Smooth muscle cell (in vitro differentiated cells): ENCODE measurements around the gene FAM53A. TPM values are rescaled to one million over a fixed set of nuclear protein-coding genes. Genes with fewer than 3 reads are reported as not detected.

ENCODE experiments used
- DNase-seq: peaks from one replicate; lab custom pipeline; 2025; ENCODE audit not compliant: unreplicated experiment; lab: John Stamatoyannopoulos, UW
- H2AFZ ChIP-seq: fragments of 200-600 bp; sonication (generic); 2 replicates; pipeline ENCODE4 v1.6.0; 2016; ENCODE audit warnings: antibody characterized with exemption, low read depth, mild to moderate bottlenecking
- H3F3A ChIP-seq: fragments of 200-600 bp; sonication (generic); 2 replicates; pipeline ENCODE4 v1.6.0; 2017; ENCODE audit warnings: antibody characterized with exemption, low read depth
- H3K27ac ChIP-seq: fragments of 200-600 bp; sonication (generic); 2 replicates; pipeline ENCODE4 v1.5.1; 2016; ENCODE audit warnings: low read depth, mild to moderate bottlenecking
- H3K27me3 ChIP-seq: fragments of 200-600 bp; sonication (generic); 2 replicates; pipeline ENCODE4 v1.6.1; 2016; ENCODE audit warnings: low read depth, mild to moderate bottlenecking
- H3K36me3 ChIP-seq: fragments of 200-600 bp; sonication (generic); 2 replicates; pipeline ENCODE4 v1.5.1; 2016; ENCODE audit warnings: low read depth
- H3K4me1 ChIP-seq: fragments of 200-600 bp; sonication (generic); 2 replicates; pipeline ENCODE4 v1.5.1; 2016; ENCODE audit warnings: low read depth
- H3K4me2 ChIP-seq: fragments of 200-600 bp; sonication (generic); 2 replicates; pipeline ENCODE4 v1.6.0; 2016; ENCODE audit warnings: mild to moderate bottlenecking
- H3K4me3 ChIP-seq: fragments of 200-600 bp; sonication (generic); 2 replicates; pipeline ENCODE4 v1.5.1; 2016; ENCODE audit warnings: mild to moderate bottlenecking
- H3K79me2 ChIP-seq: fragments of 200-600 bp; sonication (generic); 2 replicates; pipeline ENCODE4 v1.6.0; 2016; ENCODE audit warnings: low read depth, mild to moderate bottlenecking
- H3K9ac ChIP-seq: fragments of 200-600 bp; sonication (generic); 2 replicates; pipeline ENCODE4 v1.6.0; 2016; ENCODE audit warnings: low read depth
- H3K9me3 ChIP-seq: fragments of 200-600 bp; sonication (generic); replicated peaks from 2 replicates; pipeline ENCODE4 v1.5.1; 2016; ENCODE audit warnings: low read depth
- H4K20me1 ChIP-seq: fragments of 200-600 bp; sonication (generic); 2 replicates; pipeline ENCODE4 v1.6.0; 2016; ENCODE audit warnings: low read depth
- WGBS: methylation state at CpG from one replicate; pipeline ENCODE4 v1.1.7; 2016; ENCODE audit warnings: low lambda C conversion rate; 5-methylcytosine and 5-hydroxymethylcytosine counted together
- polyA plus RNA-seq: library from polyadenylated mRNA; unstranded; fragments of >200 nt; fragmentation: Nextera tagmentation; extraction: Ambion mirVana; gene quantifications from 2 replicates; pipeline ENCODE4 v1.2.1, GENCODE V29; 2016
- total RNA-seq: library from RNA; depleted of rRNA; stranded (reverse); fragments of >200 nt; gene quantifications from 2 replicates; pipeline ENCODE4 v1.2.3, GENCODE V29; 2014
- TF ChIP-seq, protein P1 (sequence below): fragments of 200-600 bp; sonication (generic); IDR thresholded peaks from 2 replicates; pipeline ENCODE4 v1.5.1; 2017; ENCODE audit warnings: borderline replicate concordance, mild to moderate bottlenecking, antibody characterized with exemption; ENCODE audit not compliant: insufficient read depth, poor library complexity, severe bottlenecking

The FAM53A gene
- total and polyA plus RNA-seq, 2 experiments from 2014 or later = 0.70 TPM; not detected in 1

DNA sequence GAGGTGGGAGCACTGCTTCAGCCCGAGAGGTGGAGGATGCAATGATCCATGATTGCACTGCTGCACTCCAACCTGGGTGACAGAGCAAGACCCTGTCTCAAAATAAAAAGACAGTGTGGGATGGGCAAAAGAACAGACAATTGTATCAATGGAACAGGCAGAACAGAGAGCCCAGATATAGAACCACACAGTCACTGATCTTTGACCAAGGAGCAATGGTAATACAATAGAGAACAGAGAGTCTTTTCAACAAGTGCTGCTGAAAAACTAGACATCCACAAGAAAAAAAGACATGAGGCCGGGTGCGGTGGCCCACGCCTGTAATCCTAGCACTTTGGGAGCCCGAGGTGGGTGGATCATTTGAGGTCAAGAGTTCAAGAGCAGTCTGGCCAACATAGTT lies 5.9 kb downstream of the FAM53A start:
- Histone ChIP-seq H3K79me2 (no peaks in the 10 kb centered on the region), H3K4me3 (no peak overlapping the region), H3K4me1 (peaks cover 3% of the 10 kb centered on the region), H4K20me1 (no peaks in the 10 kb centered on the region), H3K9me3 (no peaks in the 10 kb centered on the region), H2AFZ (no peak overlapping the region), H3K36me3 (no peaks in the 10 kb centered on the region), H3K9ac (no peak overlapping the region), H3K27me3 (no peaks in the 10 kb centered on the region), H3F3A (peaks cover 8% of the 10 kb centered on the region), H3K4me2 (no peak overlapping the region), H3K27ac (no peak overlapping the region)
- TF ChIP-seq, protein P1, sequence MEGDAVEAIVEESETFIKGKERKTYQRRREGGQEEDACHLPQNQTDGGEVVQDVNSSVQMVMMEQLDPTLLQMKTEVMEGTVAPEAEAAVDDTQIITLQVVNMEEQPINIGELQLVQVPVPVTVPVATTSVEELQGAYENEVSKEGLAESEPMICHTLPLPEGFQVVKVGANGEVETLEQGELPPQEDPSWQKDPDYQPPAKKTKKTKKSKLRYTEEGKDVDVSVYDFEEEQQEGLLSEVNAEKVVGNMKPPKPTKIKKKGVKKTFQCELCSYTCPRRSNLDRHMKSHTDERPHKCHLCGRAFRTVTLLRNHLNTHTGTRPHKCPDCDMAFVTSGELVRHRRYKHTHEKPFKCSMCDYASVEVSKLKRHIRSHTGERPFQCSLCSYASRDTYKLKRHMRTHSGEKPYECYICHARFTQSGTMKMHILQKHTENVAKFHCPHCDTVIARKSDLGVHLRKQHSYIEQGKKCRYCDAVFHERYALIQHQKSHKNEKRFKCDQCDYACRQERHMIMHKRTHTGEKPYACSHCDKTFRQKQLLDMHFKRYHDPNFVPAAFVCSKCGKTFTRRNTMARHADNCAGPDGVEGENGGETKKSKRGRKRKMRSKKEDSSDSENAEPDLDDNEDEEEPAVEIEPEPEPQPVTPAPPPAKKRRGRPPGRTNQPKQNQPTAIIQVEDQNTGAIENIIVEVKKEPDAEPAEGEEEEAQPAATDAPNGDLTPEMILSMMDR = no peak
- no peak for DNase-seq
- 91% methylated on average over 5 of the region's 5 CpGs for WGBS

DNA sequence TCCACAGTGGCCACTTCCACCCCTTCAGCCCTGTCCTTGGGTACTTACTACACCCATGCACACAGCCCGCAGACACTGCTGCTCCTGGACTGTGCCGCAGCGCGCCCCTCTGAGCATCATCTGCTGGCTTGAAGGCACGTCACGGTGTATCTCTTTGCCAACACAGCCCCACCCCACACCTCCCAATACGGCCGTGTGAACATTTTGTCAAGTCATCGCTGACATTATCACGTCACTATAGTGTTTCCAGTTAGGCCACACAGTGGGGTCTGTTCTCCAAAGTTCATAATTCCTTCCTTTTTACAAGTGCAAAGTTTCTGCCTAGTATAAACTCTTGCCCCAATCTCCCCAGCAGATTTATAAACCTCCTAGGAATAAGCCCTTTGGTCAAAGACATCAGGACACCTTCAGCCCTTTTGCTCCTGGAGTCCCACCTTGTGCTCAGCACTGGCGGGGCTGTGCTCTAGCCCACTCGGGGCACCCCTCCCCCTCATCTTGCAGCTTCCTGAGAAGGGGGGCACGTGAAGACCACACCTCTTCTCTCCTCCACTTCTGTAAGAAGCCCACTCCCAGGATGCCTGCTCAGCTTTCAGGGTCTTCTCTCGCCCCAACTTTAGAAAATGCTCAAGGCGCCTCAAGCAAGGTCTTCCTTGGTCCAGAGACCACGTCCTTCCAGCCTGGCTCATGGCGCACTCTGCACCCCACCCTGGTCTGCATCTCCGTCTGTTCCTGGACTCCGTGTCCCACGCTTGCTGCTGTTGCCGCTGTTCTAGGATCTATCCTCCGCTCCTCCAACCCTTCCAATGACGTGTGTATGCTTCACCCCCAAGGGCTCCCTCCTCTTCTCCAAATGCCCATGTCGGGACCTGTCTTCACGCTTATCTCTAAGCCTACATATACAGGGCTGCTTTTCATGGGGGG lies 7.2 kb downstream of the FAM53A start:
- 86% methylated on average over 25 of the region's 25 CpGs for WGBS
- Histone ChIP-seq H3K9me3 (no peaks in the 10 kb centered on the region), H4K20me1 (no peaks in the 10 kb centered on the region), H3K4me3 (no peak overlapping the region), H3K4me1 (no peaks in the 10 kb centered on the region), H3K27me3 (no peaks in the 10 kb centered on the region), H2AFZ (no peak overlapping the region), H3K27ac (no peak overlapping the region), H3K9ac (no peak overlapping the region), H3K79me2 (no peaks in the 10 kb centered on the region), H3K4me2 (no peak overlapping the region), H3K36me3 (no peaks in the 10 kb centered on the region), H3F3A (no peaks in the 10 kb centered on the region)
- DNase-seq = no peak
- TF ChIP-seq, protein P1 = no peak

DNA sequence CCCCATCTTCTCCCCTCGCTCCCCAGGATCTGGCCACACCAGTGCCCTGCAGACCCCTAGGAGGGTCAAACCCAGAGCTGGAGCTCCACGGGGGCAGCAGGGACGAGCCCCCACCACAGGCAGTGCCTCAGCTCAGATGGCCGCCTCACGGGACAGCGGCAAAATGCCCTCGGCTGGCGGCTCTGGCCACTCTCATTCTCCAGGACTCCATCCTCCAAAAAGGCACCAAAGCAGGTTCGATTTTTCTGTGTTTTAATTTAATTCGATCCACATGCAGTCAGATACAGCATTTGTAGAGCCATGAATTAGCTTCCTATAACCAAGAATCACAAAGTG lies 8.3 kb downstream of the FAM53A start:
- H3K4me3 ChIP-seq = no peak overlapping the region
- no peak for DNase-seq
- TF ChIP-seq, protein P1 = no peak
- no peaks in the 10 kb centered on the region for H3K4me1 ChIP-seq
- H2AFZ ChIP-seq = no peak overlapping the region
- H3K79me2 ChIP-seq = no peaks in the 10 kb centered on the region
- 81% methylated on average over 10 of the region's 10 CpGs for WGBS
- H3F3A ChIP-seq = no peaks in the 10 kb centered on the region
- no peak overlapping the region for H3K27ac ChIP-seq
- no peaks in the 10 kb centered on the region for H4K20me1 ChIP-seq
- no peak overlapping the region for H3K9ac ChIP-seq
- H3K9me3 ChIP-seq = no peaks in the 10 kb centered on the region
- no peaks in the 10 kb centered on the region for H3K27me3 ChIP-seq
- H3K4me2 ChIP-seq = no peak overlapping the region
- no peaks in the 10 kb centered on the region for H3K36me3 ChIP-seq
